AG04450 (cell line): ENCODE data around the gene POLQ. TPM values are rescaled to one million over a fixed set of nuclear protein-coding genes. Genes with fewer than 3 reads are reported as not detected.
"Not testable (repeated sequence)": the region's sequence is repeated elsewhere in the genome, so short reads cannot be mapped to it uniquely, and the experiment has no call there.

ENCODE experiments used
- CTCF ChIA-PET: fragments of 300-600, 350-600 bp; formaldehyde crosslinking; extraction: SDS; loops from one replicate; lab custom pipeline; 2022; ENCODE audit warnings: antibody characterized with exemption, inconsistent platforms; lab: Charles Lee
- POLR2A ChIA-PET: fragments of 350-600 bp; formaldehyde crosslinking; extraction: SDS; loops from one replicate; lab custom pipeline; 2021; ENCODE audit warnings: antibody characterized with exemption, inconsistent platforms; lab: Yijun Ruan, JAX
- DNase-seq: peaks from one replicate; pipeline ENCODE4 v3.0.0-alpha.2; 2011; ENCODE audit warnings: low read depth, low spot score
- H3K27ac ChIP-seq: one replicate; pipeline ENCODE4 v1.5.1; 2012; ENCODE audit warnings: low read depth, low read length, control low read depth
- H3K27me3 ChIP-seq: one replicate; pipeline ENCODE4 v1.6.0; 2012; ENCODE audit warnings: low read length; ENCODE audit not compliant: control insufficient read depth, insufficient read depth
- H3K4me3 ChIP-seq: 2 replicates; pipeline ENCODE4 v1.5.1; 2011; ENCODE audit warnings: mild to moderate bottlenecking, low read depth, low read length, control low read depth
- H3K9me3 ChIP-seq: 2 replicates; pipeline ENCODE4 v1.5.1; 2012; ENCODE audit warnings: low read length; ENCODE audit not compliant: control insufficient read depth, insufficient read depth
- polyA minus RNA-seq: library from RNA; depleted of rRNA, polyadenylated mRNA; stranded (reverse); fragments of >200 nt; gene quantifications from 2 replicates; pipeline ENCODE4 v1.2.3, GENCODE V29; 2011; rRNA and poly(A)+ RNA removed
- polyA plus RNA-seq: library from polyadenylated mRNA; depleted of rRNA; stranded (reverse); fragments of >200 nt; gene quantifications from 2 replicates; pipeline ENCODE4 v1.2.3, GENCODE V29; 2011; rRNA removed
- TF ChIP-seq, protein P1 (sequence below): IDR thresholded peaks from 2 replicates; pipeline ENCODE4 v1.5.1; 2011; ENCODE audit warnings: low read depth, low read length, control low read depth, inconsistent platforms

POLQ gene
- polyA plus RNA-seq (0.96 and 1.4 TPM in 2 replicates), polyA minus RNA-seq (2.9 and 3.0 TPM in 2 replicates)

DNA sequence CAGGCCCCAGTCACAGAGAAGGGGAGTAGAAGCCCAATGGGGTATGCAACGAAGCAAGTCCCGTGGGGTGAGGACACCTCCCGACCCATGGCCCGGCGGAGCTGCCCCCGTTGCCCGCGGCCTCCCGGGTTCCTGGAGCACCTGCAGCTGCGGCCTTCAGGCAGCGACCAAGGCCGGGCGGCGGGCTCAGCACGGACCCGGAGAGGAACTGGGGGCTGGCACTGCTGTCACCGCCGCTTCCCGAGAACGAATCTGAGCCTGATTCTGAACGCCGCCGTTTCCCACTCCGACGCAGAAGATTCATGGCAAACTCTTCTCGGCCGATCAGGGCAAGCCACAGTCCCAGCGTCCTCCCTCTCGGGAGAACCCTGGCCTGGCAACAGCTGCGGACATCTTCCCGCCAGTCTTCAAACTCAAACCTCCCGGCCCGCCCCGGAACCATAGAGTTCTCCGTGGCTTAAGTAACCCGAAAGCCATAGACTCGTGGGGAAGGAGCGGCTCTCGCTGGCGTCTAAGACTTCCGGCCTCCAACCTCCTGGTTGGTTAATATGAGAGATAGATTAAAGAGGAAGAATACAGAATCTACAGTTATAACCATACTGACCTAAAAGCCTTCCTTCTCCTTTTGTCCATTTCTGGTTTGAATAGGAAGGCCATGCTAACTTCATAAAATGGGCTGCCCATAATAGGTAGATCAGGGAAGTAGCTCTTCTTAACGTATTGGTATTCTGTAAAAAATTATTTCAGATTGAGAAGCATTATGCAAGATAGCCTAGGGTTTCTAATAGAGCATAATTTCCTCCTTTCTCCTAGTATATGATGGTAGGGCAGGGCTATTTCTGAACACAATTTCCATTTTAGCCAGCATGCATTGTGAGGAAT, at the start of gene POLQ:
POLQ (minus strand) TSS at position 415 of the 882 bp plus-strand sequence; CDS start at position 304, 111 bp downstream.
- POLR2A ChIA-PET: no interaction called here

DNA sequence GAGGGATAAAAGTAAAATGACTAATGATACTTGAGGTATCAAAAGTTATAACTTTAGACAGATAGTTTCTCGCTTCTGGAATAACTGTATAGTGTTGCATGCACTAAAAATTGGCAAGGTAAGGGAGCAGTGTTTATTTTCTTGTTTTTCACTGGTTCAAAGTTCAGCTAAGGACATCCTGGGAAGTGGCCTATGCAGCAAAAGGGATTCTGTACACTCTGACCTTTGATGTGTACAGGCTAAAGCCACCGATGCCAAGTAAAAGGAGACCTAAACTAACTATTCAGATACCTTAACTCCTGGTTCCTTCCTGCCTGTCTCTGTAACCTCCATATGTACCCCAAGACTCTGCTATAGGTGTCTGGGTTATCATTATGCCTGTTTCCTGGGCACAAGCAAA, 49.1 kb upstream of the POLQ start:
- no peak for DNase-seq
- ChIA-PET CTCF (no interaction called here), POLR2A (no interaction called here)
- TF ChIP-seq, protein P1, sequence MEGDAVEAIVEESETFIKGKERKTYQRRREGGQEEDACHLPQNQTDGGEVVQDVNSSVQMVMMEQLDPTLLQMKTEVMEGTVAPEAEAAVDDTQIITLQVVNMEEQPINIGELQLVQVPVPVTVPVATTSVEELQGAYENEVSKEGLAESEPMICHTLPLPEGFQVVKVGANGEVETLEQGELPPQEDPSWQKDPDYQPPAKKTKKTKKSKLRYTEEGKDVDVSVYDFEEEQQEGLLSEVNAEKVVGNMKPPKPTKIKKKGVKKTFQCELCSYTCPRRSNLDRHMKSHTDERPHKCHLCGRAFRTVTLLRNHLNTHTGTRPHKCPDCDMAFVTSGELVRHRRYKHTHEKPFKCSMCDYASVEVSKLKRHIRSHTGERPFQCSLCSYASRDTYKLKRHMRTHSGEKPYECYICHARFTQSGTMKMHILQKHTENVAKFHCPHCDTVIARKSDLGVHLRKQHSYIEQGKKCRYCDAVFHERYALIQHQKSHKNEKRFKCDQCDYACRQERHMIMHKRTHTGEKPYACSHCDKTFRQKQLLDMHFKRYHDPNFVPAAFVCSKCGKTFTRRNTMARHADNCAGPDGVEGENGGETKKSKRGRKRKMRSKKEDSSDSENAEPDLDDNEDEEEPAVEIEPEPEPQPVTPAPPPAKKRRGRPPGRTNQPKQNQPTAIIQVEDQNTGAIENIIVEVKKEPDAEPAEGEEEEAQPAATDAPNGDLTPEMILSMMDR: no peak
- Histone ChIP-seq H3K27me3 (peaks cover 5% of the 10 kb centered on the region), H3K9me3 (no peaks in the 10 kb centered on the region), H3K4me3 (no peak overlapping the region), H3K27ac (no peak overlapping the region)

More for the DNA sequence above, at the start of gene POLQ:
- DNase-seq: peak; percentile 85
- H3K27ac ChIP-seq: no peak within 1 kb of the TSS
- no peaks in the 10 kb centered on the region; the same call in 1 of the 2 replicates for H3K9me3 ChIP-seq
- H3K4me3 ChIP-seq: peak within 1 kb of the TSS; percentile 82
- TF ChIP-seq, protein P1: no peak
- H3K27me3 ChIP-seq: no peaks in the 10 kb centered on the region
- CTCF ChIA-PET: interaction anchor here (0.5 to 3.2 kb wide), 24 partner anchors 8 to 1943 kb away, joined by 3 to 41 read pairs (median 5); partner anchors contain the start of gene SEMA5B

DNA sequence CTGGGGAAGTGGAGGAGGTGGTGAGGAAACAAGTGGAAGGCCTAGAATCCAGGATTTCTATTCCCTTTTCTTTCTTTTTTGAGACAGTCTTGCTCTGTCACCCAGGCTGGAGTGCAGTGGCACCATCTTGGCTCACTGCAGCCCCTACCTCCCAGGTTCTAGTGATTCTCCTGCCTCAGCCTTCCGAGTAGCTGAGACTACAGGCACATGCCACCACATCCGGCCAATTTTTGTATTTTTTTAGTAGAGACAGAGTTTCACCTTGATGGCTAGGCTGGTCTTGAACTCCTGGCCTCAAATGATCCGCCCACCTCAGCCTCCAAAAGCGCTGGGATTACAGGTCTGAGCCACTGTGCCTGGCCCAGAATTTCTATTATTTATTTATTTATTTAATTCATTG, 48.0 kb upstream of the POLQ start:
- H3K9me3 ChIP-seq, H3K27ac ChIP-seq, H3K27me3 ChIP-seq, CTCF ChIA-PET, POLR2A ChIA-PET, DNase-seq, H3K4me3 ChIP-seq: not testable (repeated sequence)

DNA sequence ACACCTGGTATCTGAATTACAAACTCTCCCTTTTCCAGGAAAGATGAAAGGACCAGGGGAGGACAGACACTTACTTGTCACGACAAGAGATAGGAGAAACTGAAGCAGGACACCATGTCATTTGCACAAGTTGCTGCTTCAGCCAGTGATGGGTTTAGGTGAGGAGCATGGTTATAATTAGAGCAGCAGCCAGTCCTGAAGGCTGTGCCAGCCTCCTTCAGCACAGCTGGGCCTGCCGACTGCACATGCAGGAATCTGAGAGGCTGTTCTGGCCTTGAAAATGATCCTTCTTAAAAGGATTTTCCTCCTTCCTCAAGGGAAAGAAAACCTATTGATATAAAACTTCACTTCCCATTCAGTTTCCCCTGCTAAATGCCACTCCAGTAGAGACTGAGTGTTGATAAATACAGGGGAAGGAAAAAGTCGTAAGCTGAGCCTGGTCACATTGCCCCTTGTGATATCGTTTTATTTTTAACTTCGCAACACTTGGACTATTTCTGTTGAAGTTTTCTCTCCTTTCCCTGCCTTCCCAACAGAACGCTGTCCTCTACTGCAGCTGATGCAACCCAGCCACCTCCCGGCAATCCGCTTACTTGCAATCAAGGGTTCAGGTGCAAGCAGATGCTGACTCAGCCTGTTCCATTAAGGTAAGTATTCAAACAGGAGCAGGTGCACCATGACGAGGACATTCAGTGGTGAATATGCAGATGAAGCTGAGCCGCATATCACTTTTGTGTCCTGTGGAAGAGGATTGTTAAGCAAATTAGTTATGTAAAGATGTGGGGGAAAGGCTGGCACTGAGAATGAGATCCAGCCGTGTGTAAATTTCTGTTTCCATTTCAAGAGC, 47.3 kb upstream of the POLQ start, which contains the start of gene FBXO40:
FBXO40 (plus strand) TSS at position 524 of the 847 bp plus-strand sequence. CDS start 27,197 bp downstream, outside the sequence.
- CTCF ChIA-PET: interaction anchor here (0.6 kb wide), 1 partner anchor 827 kb away, joined by 4 read pairs; no protein-coding TSS in a partner anchor
- TF ChIP-seq, protein P1: no peak
- no peak for DNase-seq
- no peaks in the 10 kb centered on the region for H3K9me3 ChIP-seq
- H3K4me3 ChIP-seq: no peak within 1 kb of the TSS
- H3K27ac ChIP-seq: no peak within 1 kb of the TSS
- POLR2A ChIA-PET: no interaction called here
- H3K27me3 ChIP-seq: peaks cover 5% of the 10 kb centered on the region

DNA sequence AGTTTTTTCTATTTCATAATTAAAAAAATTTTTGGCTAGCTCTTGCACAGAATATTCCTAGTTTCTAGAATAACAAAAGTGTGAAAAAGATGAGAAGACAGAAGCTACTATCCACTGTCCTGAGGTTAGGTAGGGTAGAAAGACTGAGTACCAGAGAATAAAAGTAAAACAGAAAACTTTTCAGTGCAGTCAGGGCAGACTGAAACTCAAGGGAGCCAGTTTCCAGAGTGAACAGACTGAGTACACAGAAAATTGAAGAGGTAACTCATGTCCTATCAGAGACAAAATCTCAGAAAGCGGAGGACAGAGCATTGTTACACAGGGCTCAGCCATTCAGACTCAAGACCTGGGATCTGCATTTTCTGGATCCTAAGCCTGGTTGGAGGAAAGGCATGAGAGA, 38.6 kb upstream of the POLQ start:
- TF ChIP-seq, protein P1: no peak
- Histone ChIP-seq H3K4me3 (no peak overlapping the region), H3K27ac (no peak overlapping the region), H3K27me3 (peaks cover 4% of the 10 kb centered on the region), H3K9me3 (no peaks in the 10 kb centered on the region)
- no peak for DNase-seq
- ChIA-PET POLR2A (no interaction called here), CTCF (no interaction called here)
